Activated T-helper 2 cell treated with anti-CD3 and anti-CD28 coated beads, Interferon-gamma antibody, Interleukin-2, Interleukin-4, amounts not matched to agents 10 μg/mL and 5 μg/mL and 100 μg/mL, durations not matched to agents 14 hours and 24 hours and 36 hours (primary cell): Measurements from ENCODE around the gene ETV3. TPM values are rescaled to one million over a fixed set of nuclear protein-coding genes. Genes with fewer than 3 reads are reported as not detected.
"Not testable (repeated sequence)": the region's sequence is repeated elsewhere in the genome, so short reads cannot be mapped to it uniquely, and the experiment has no call there.

Experiments
- DNase-seq: peaks from one replicate; pipeline ENCODE4 v3.0.0; 2021; ENCODE audit warnings: low spot score
- H3K27ac Mint-ChIP-seq: one replicate; pipeline ENCODE4 v1.8.0; 2021; ENCODE audit warnings: mixed read lengths
- H3K27me3 Mint-ChIP-seq: one replicate; pipeline ENCODE4 v1.8.0; 2021; ENCODE audit warnings: low read depth, mixed read lengths
- H3K36me3 Mint-ChIP-seq: one replicate; pipeline ENCODE4 v1.8.0; 2021; ENCODE audit warnings: low read depth, mixed read lengths
- H3K4me1 Mint-ChIP-seq: one replicate; pipeline ENCODE4 v1.8.0; 2021; ENCODE audit warnings: low read depth, mixed read lengths
- H3K4me3 Mint-ChIP-seq: one replicate; pipeline ENCODE4 v1.8.0; 2021; ENCODE audit warnings: low read depth, mild to moderate bottlenecking, moderate library complexity, mixed read lengths
- H3K9me3 Mint-ChIP-seq: one replicate; pipeline ENCODE4 v1.8.0; 2021; ENCODE audit warnings: mixed read lengths
- intact Hi-C: fragments of 100-400 bp; cut with micrococcal nuclease; formaldehyde crosslinking; loops from one replicate; pipeline ENCODE4 v1.15.1; 2023
- total RNA-seq: library from RNA; stranded (reverse); gene quantifications from 2 replicates; pipeline ENCODE4 v1.2.3, GENCODE V29; 2022

The ETV3 gene
- total RNA-seq, 1 donor from 2014 or later = 240 TPM

GRCh38 chr1:157172591-157172990 is 34.4 kb upstream of the ETV3 start:
- intact Hi-C loops, H3K4me3 Mint-ChIP-seq, H3K36me3 Mint-ChIP-seq, H3K4me1 Mint-ChIP-seq, H3K9me3 Mint-ChIP-seq, H3K27ac Mint-ChIP-seq, DNase-seq: not testable (repeated sequence)
- H3K27me3 Mint-ChIP-seq = peaks cover 19% of the 10 kb centered on the region

DNA sequence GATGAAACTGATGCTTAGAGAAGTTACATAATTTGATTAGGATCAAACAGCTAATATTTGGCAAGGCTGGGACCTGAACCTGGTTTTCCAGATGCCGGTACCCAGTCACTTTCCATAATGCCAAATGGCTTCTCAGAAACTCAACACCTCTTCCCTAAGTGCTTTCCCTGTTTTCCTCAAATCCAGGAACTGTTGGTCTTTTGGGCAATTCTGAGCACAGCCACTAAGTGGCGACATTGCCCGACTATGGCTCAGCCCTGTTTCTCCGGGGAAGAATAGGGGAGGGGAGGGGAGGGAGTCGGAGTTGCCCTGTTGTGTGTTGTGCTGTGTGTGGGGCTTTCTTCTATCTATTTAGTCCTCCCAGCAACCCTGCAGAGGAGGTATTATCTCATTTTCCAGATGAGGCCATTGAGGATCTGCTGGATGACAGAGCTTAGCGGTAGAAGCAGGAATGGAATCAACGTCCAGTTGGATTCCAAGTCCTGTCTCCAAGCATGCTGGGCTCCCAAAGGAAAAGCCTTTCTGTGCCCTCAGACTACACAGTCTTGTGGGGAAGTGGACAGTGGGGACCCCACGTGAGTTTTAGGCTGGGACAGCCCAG is 33.8 kb upstream of the ETV3 start:
- intact Hi-C loops, H3K9me3 Mint-ChIP-seq, H3K27ac Mint-ChIP-seq, H3K36me3 Mint-ChIP-seq, DNase-seq, H3K4me3 Mint-ChIP-seq, H3K4me1 Mint-ChIP-seq: not testable (repeated sequence)
- peaks cover 22% of the 10 kb centered on the region for H3K27me3 Mint-ChIP-seq

DNA sequence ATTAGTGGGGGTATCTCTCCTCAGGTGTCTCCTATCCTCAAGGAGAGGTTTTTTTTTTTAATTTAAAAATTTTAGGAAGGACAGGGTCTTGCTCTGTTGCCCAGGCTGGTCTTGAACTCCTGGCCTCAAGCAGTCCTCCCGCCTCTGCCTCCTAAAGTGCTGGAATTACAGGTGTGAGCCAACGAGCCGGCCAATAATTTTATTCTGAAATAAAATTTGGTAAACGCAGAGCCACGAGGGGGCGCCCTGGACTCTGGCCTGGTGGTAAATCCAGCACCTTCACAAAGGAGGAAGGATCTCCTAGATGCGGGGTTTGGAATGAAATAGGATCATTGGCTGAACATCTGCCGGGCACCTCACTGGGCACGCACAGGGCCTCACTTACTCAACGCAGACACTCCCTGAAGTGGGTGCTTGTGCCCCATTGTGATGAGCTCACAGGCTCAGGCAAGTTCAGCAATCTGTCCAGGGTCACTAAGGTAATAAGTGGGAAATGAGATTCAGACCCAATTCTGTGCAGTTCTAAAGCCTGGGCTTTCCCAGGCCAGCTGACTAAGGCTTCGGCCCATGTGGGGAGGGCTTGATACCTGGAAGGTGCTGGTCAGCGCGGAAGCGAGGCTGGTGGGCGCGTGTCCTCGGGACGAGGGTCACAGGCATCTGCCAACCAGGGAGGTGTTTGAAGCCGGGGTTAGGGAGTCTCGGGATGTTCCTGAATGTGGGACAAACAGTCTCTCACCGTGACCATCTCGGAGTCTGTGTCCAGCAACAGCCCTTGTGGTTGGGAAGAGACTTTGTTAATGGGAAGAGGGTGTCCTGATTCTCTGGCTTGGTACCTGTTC is 32.7 kb upstream of the ETV3 start:
- Mint-ChIP-seq H3K36me3 (no peaks in the 10 kb centered on the region), H3K4me3 (no peak overlapping the region), H3K9me3 (no peaks in the 10 kb centered on the region), H3K27ac (no peak overlapping the region), H3K4me1 (no peaks in the 10 kb centered on the region), H3K27me3 (peaks cover 19% of the 10 kb centered on the region)
- intact Hi-C loops = no loop called here
- DNase-seq = no peak

DNA sequence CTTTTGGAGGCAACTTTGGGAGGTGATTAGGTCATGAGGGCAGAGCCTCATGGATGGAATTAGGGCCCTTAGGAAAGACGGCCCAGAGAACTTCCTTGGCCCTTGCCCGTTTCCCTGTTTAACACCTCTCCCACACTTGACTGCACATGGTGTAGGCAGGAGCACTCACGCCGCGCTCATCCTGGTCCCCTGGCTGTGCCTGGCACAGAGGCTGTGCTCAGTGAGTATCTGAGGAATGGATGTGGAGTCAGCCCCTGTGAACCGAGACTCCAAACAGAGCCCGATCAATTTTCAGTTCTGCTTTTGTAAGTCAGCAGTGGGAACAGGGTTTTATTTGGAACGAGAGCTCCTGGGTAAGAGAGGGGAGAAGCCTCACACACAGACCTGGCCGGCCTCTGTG is 29.8 kb upstream of the ETV3 start:
- H3K27ac Mint-ChIP-seq = no peak overlapping the region
- peaks cover 24% of the 10 kb centered on the region for H3K27me3 Mint-ChIP-seq
- no peak overlapping the region for H3K4me3 Mint-ChIP-seq
- no peaks in the 10 kb centered on the region for H3K4me1 Mint-ChIP-seq
- H3K9me3 Mint-ChIP-seq = no peaks in the 10 kb centered on the region
- intact Hi-C loops = no loop called here
- H3K36me3 Mint-ChIP-seq = no peaks in the 10 kb centered on the region
- DNase-seq = no peak

- Mint-ChIP-seq H3K4me3 (no peak overlapping the region), H3K27ac (no peak overlapping the region), H3K4me1 (no peaks in the 10 kb centered on the region), H3K27me3 (peaks cover 21% of the 10 kb centered on the region), H3K9me3 (no peaks in the 10 kb centered on the region), H3K36me3 (no peaks in the 10 kb centered on the region)
- DNase-seq = no peak
- intact Hi-C loops = no loop called here
Observed at GRCh38 chr1:157167437-157167836, 29.2 kb upstream of the ETV3 start.

DNA sequence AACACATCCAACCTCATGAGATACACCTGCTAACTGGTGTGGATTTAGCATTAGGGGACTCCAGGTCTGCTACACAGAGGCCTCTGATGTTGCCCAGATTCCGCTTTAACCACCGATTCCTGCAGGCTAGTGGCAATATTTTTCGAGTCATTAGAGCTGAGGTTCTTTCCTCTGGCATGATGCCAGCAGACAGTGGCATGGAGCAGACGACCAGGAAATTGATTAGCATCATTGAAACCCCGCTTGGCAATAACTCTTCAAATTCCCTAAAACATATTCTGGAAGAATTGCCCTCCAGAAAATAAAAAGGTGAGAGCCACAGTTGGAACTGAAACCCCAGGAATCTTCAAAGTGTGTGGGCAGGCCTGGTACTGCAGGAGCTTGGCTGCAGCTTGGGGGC is 28.4 kb upstream of the ETV3 start:
- H3K36me3 Mint-ChIP-seq = no peaks in the 10 kb centered on the region
- no peak overlapping the region for H3K4me3 Mint-ChIP-seq
- intact Hi-C loops = no loop called here
- H3K27me3 Mint-ChIP-seq = peaks cover 23% of the 10 kb centered on the region
- H3K27ac Mint-ChIP-seq = no peak overlapping the region
- no peak for DNase-seq
- H3K9me3 Mint-ChIP-seq = no peaks in the 10 kb centered on the region
- H3K4me1 Mint-ChIP-seq = no peaks in the 10 kb centered on the region

DNA sequence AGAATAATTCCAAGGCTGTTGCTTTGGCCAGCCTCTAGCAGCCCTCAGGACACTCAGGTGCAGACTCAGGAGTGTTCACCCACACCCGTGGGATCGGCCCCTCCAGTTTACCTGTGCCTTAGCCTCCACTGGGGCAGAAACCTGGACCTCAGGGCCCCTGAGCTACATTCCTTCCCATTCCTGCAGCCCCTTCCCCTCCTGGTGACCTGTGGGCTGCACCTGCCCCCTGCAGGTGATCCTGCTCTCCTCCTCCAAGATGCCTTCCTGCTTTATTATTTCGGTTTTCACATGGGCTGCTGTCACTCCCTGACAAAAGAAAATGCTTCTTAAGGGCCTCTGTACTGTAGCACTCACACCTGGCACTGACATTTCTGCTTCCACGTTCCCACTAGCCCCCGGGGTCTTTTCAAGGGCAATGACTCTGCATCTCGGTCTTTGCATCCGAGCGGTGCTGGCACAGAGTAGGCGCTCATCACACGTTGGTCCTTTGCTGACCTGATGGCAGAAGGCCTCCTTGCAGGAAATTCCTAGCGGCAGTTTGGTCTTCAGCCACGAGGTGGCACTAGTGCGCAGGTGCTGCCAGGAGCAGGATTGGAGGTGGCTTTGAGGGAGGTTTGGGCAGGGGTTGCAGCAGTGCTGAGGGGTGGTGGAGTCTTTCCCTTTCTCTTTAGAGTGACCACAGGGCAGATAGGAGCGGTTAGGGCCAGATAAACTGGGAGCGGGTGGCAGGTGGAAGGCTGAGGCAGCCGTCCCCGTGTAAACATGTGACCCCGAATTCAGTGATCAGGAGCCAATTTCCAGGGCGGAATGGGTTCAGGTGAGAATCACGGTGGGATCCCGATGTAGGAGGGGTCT is 25.3 kb upstream of the ETV3 start:
- H3K9me3 Mint-ChIP-seq = no peaks in the 10 kb centered on the region
- peak overlapping the region; percentile 37 for H3K4me3 Mint-ChIP-seq
- H3K4me1 Mint-ChIP-seq = no peaks in the 10 kb centered on the region
- intact Hi-C loops = no loop called here
- no peaks in the 10 kb centered on the region for H3K36me3 Mint-ChIP-seq
- H3K27me3 Mint-ChIP-seq = peaks cover 18% of the 10 kb centered on the region
- no peak overlapping the region for H3K27ac Mint-ChIP-seq
- peak; percentile 61 for DNase-seq

- no peaks in the 10 kb centered on the region for H3K9me3 Mint-ChIP-seq
- no peak overlapping the region for H3K4me3 Mint-ChIP-seq
- no peaks in the 10 kb centered on the region for H3K4me1 Mint-ChIP-seq
- no peak for DNase-seq
- H3K27me3 Mint-ChIP-seq = peaks cover 25% of the 10 kb centered on the region
- intact Hi-C loops = no loop called here
- no peak overlapping the region for H3K27ac Mint-ChIP-seq
- no peaks in the 10 kb centered on the region for H3K36me3 Mint-ChIP-seq
Observed at GRCh38 chr1:157162345-157162744, 24.1 kb upstream of the ETV3 start.

DNA sequence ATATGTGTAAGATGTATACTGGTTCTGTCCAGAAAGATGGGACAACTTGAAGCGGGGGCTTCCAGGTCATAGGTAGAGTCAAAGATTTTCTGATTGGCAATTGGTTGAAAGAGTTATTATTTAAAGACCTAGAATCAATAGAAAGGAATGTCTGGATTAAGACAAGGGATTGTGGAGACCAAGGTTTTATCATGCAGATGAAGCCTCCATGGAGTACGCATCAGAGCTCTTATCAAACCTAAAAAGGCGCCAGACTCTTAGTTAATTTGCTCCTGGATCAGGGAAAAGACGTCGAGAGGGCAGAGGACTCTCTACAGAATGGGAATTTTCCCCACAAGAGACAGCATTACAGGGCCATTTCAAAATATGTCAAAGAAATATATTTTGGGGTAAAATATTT is 23.7 kb upstream of the ETV3 start:
- no peak for DNase-seq
- intact Hi-C loops = no loop called here
- Mint-ChIP-seq H3K4me1 (no peaks in the 10 kb centered on the region), H3K27ac (no peak overlapping the region), H3K36me3 (no peaks in the 10 kb centered on the region), H3K27me3 (peaks cover 27% of the 10 kb centered on the region), H3K4me3 (no peak overlapping the region), H3K9me3 (no peaks in the 10 kb centered on the region)

DNA sequence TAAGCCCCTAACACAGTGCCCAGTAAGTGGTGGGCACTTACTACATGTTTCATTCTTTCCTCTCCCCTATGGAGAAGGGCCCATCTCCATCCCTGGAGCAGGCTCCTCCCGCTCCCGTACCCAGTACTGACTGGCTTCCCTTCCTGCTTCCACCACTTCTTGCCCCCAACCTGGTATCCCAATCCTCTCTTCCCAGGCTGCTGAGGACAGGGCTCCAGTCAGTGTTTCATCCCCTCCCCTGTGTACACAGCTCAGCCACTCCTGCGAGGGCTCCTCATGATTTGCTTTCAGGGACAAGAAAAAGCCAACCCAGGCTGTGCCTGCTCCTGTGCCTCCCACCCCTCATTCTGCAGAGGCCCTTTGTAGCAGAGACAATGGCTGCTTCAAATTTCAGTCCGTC is 20.8 kb upstream of the ETV3 start:
- Mint-ChIP-seq H3K27me3 (peaks cover 28% of the 10 kb centered on the region), H3K27ac (no peak overlapping the region), H3K36me3 (no peaks in the 10 kb centered on the region), H3K9me3 (no peaks in the 10 kb centered on the region), H3K4me3 (no peak overlapping the region), H3K4me1 (peaks cover 12% of the 10 kb centered on the region)
- intact Hi-C loops = no loop called here
- no peak for DNase-seq

GRCh38 chr1:157157501-157158190 is 19.5 kb upstream of the ETV3 start:
- DNase-seq = no peak
- no peaks in the 10 kb centered on the region for H3K36me3 Mint-ChIP-seq
- peaks cover 24% of the 10 kb centered on the region for H3K4me1 Mint-ChIP-seq
- intact Hi-C loops = no loop called here
- no peak overlapping the region for H3K27ac Mint-ChIP-seq
- no peak overlapping the region for H3K4me3 Mint-ChIP-seq
- H3K27me3 Mint-ChIP-seq = peaks cover 27% of the 10 kb centered on the region
- no peaks in the 10 kb centered on the region for H3K9me3 Mint-ChIP-seq

GRCh38 chr1:157156058-157156541 is 17.9 kb upstream of the ETV3 start:
- peak; percentile 64 for DNase-seq
- H3K4me1 Mint-ChIP-seq = peaks cover 37% of the 10 kb centered on the region
- peak overlapping the region; percentile 40 for H3K4me3 Mint-ChIP-seq
- no peaks in the 10 kb centered on the region for H3K9me3 Mint-ChIP-seq
- no peaks in the 10 kb centered on the region for H3K36me3 Mint-ChIP-seq
- peaks cover 24% of the 10 kb centered on the region for H3K27me3 Mint-ChIP-seq
- intact Hi-C loops = loop anchor here (1.0 kb wide), 2 partner anchors 23 to 66 kb away; no protein-coding TSS in a partner anchor
- peak overlapping the region; percentile 73 for H3K27ac Mint-ChIP-seq
